HCT116 (cell line): ENCODE results near the gene ITGB1BP1.

Source experiments
- CEBPB ChIP-seq: IDR thresholded peaks from 2 replicates; pipeline ENCODE4 v1.6.1; 2012; ENCODE audit warnings: low read depth
- EZH2phosphoT487 ChIP-seq: fragments of 200-600 bp; IDR thresholded peaks from 2 replicates; pipeline ENCODE4 v1.6.1; 2018; ENCODE audit warnings: antibody characterized with exemption, borderline replicate concordance
- JUND ChIP-seq: IDR thresholded peaks from 2 replicates; pipeline ENCODE4 v1.6.1; 2012
- MAX ChIP-seq: IDR thresholded peaks from 2 replicates; pipeline ENCODE4 v1.6.1; 2012
- POLR2A ChIP-seq: IDR thresholded peaks from 2 replicates; pipeline ENCODE4 v1.7.0; 2011; ENCODE audit warnings: borderline replicate concordance; ENCODE audit not compliant: insufficient read depth, insufficient read length; ENCODE audit errors: extremely low read depth
- POLR2AphosphoS5 ChIP-seq: IDR thresholded peaks from 2 replicates; pipeline ENCODE4 v1.6.1; 2011; ENCODE audit warnings: mild to moderate bottlenecking, low read depth, low read length, moderate library complexity
- SIN3A ChIP-seq: IDR thresholded peaks from 2 replicates; pipeline ENCODE4 v1.6.1; 2012; ENCODE audit warnings: low read depth
- ZBTB33 ChIP-seq: IDR thresholded peaks from 2 replicates; pipeline ENCODE4 v1.6.1; 2011; ENCODE audit warnings: mild to moderate bottlenecking, low read length, moderate library complexity; ENCODE audit not compliant: insufficient replicate concordance; ENCODE audit errors: extremely low read depth
- ZFX ChIP-seq: fragments of 450-650 bp; IDR thresholded peaks from 2 replicates; pipeline ENCODE4 v1.6.1; 2017
- ZNF274 ChIP-seq: fragments of 200-500 bp; sonication (Bioruptor generic); IDR thresholded peaks from 2 replicates; pipeline ENCODE4 v1.6.1; 2014; ENCODE audit warnings: mild to moderate bottlenecking, low read depth, low read length, inconsistent platforms
- TF ChIP-seq, protein P1 (sequence below), 3 experiments: fragments of 200-600 bp in 1 of 3; sonication (generic) in 1 of 3; IDR thresholded peaks in 2 of 3; conservative IDR thresholded peaks in 1 of 3; 2 replicates each; pipeline ENCODE4 v1.5.1; 2012 to 2017; ENCODE audit warnings: low read depth in 2 of 3, low read length in 2 of 3, antibody characterized with exemption in 1 of 3, borderline replicate concordance in 1 of 3, control low read depth in 1 of 3, mild to moderate bottlenecking in 1 of 3, mixed read lengths in 1 of 3, mixed run types in 1 of 3, moderate library complexity in 1 of 3; ENCODE audit not compliant: insufficient read depth in 1 of 3
- TF ChIP-seq, protein P2 (sequence below): IDR thresholded peaks from 2 replicates; pipeline ENCODE4 v1.6.1; 2012; ENCODE audit warnings: low read depth

DNA sequence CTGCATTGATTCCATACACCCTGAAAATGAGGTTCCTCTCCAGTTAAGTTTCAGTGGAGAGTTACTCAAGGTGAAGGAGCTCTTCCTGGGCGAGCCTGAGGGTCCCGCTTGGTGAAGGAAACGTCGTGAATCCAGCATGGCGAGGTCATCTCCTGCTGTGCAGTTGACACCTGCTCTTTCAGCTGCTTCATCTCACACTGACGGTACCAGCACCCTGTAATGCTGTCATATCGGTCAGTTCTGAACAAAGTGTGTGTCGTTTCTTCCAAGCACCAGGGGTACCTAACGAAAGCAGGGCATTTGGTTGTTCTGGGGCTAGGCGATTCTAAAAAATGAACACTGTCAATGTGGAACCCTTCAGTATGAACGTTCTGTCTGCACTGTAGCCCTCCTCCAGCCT lies 52.6 kb downstream of the ITGB1BP1 start:
- TF ChIP-seq POLR2A (no peak), POLR2AphosphoS5 (no peak), MAX (no peak), ZNF274 (no peak), SIN3A (no peak), EZH2phosphoT487 (no peak), ZBTB33 (no peak), ZFX (no peak), JUND (no peak), CEBPB (no peak)
- TF ChIP-seq, protein P1, sequence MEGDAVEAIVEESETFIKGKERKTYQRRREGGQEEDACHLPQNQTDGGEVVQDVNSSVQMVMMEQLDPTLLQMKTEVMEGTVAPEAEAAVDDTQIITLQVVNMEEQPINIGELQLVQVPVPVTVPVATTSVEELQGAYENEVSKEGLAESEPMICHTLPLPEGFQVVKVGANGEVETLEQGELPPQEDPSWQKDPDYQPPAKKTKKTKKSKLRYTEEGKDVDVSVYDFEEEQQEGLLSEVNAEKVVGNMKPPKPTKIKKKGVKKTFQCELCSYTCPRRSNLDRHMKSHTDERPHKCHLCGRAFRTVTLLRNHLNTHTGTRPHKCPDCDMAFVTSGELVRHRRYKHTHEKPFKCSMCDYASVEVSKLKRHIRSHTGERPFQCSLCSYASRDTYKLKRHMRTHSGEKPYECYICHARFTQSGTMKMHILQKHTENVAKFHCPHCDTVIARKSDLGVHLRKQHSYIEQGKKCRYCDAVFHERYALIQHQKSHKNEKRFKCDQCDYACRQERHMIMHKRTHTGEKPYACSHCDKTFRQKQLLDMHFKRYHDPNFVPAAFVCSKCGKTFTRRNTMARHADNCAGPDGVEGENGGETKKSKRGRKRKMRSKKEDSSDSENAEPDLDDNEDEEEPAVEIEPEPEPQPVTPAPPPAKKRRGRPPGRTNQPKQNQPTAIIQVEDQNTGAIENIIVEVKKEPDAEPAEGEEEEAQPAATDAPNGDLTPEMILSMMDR (IDR thresholded peaks at IDR 0.05 in 2 of 3, conservative IDR thresholded peaks at IDR 0.05 in 1 of 3; ENCODE audit: borderline replicate concordance in 1 of 3, insufficient read depth in 1 of 3, low read depth in 2 of 3, low read length in 2 of 3): no peak
- TF ChIP-seq, protein P2, sequence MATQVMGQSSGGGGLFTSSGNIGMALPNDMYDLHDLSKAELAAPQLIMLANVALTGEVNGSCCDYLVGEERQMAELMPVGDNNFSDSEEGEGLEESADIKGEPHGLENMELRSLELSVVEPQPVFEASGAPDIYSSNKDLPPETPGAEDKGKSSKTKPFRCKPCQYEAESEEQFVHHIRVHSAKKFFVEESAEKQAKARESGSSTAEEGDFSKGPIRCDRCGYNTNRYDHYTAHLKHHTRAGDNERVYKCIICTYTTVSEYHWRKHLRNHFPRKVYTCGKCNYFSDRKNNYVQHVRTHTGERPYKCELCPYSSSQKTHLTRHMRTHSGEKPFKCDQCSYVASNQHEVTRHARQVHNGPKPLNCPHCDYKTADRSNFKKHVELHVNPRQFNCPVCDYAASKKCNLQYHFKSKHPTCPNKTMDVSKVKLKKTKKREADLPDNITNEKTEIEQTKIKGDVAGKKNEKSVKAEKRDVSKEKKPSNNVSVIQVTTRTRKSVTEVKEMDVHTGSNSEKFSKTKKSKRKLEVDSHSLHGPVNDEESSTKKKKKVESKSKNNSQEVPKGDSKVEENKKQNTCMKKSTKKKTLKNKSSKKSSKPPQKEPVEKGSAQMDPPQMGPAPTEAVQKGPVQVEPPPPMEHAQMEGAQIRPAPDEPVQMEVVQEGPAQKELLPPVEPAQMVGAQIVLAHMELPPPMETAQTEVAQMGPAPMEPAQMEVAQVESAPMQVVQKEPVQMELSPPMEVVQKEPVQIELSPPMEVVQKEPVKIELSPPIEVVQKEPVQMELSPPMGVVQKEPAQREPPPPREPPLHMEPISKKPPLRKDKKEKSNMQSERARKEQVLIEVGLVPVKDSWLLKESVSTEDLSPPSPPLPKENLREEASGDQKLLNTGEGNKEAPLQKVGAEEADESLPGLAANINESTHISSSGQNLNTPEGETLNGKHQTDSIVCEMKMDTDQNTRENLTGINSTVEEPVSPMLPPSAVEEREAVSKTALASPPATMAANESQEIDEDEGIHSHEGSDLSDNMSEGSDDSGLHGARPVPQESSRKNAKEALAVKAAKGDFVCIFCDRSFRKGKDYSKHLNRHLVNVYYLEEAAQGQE: no peak
